ENCODE measurements around the gene LANCL2. TPM values are rescaled to one million over a fixed set of nuclear protein-coding genes. Genes with fewer than 3 reads are reported as not detected.
A peak's percentile ranks its signal among the peaks of the same experiment; 100 is the strongest.

The LANCL2 gene
- total and polyA plus RNA-seq, 9 of the 15 experiments (the other 6 are each of a cell fraction or from before 2014, with no cell fraction given), result 5.3 to 18.5 (median 13.5) TPM

GRCh38 chr7:55365675-55366460, 731 bp downstream of the LANCL2 start (continued):
- TF ChIP-seq E2F6 (IDR thresholded peaks at IDR 0.05; ENCODE audit: borderline replicate concordance in 1 of 2, extremely low read depth in 1 of 2, insufficient read depth in 1 of 2, insufficient read length in 1 of 2, low read depth in 1 of 2, low read length in 1 of 2, poor library complexity in 1 of 2, severe bottlenecking in 1 of 2), result peak; percentile 89 to 97
- TF ChIP-seq SNAPC5 (CRISPR knock-in tag; IDR thresholded peaks at IDR 0.05), result no peak
- no peak for TF ChIP-seq GTF2B (IDR thresholded peaks at IDR 0.05; ENCODE audit: extremely low read depth, insufficient read length)
- TF ChIP-seq ZNF274 (IDR thresholded peaks at IDR 0.05; ENCODE audit: borderline replicate concordance, low read depth, low read length), result no peak
- no peak for TF ChIP-seq USF2 (CRISPR knock-in tag; IDR thresholded peaks at IDR 0.05)
- TF ChIP-seq ZNF592 (IDR thresholded peaks at IDR 0.05), result 0 out of 2 replicates have a peak, but pooled peaks have one; percentile 27
- TF ChIP-seq IRF9 (tag; IDR thresholded peaks at IDR 0.05), result no peak
- no peak for TF ChIP-seq COPS2 (conservative IDR thresholded peaks at IDR 0.05)
- no peak for TF ChIP-seq HDAC8 (tag; IDR thresholded peaks at IDR 0.05)
- no peak for TF ChIP-seq DDX20 (tag; IDR thresholded peaks at IDR 0.05; ENCODE audit: low read depth)
- no peak for TF ChIP-seq ZNF512 (tag; IDR thresholded peaks at IDR 0.05)
- no peak for TF ChIP-seq ZNF644 (tag; IDR thresholded peaks at IDR 0.05; ENCODE audit: low read depth)
- TF ChIP-seq ATF2 (CRISPR knock-in tag; IDR thresholded peaks at IDR 0.05), result no peak
- no peak for TF ChIP-seq ZNF124 (CRISPR knock-in tag; IDR thresholded peaks at IDR 0.05)
